HCT116 (cell line): ENCODE measurements around the gene ZMYND10. TPM values are rescaled to one million over a fixed set of nuclear protein-coding genes. Genes with fewer than 3 reads are reported as not detected.
A peak's percentile ranks its signal among the peaks of the same experiment; 100 is the strongest.

Experiments used
- ATAC-seq: fragments of 200-7000 bp; cut with Tn5 transposase; 2 replicates; pipeline ENCODE4 v1.9.1; 2020; ENCODE audit warnings: mild to moderate bottlenecking, moderate library complexity
- BruUV-seq: library from RNA; stranded (reverse); fragments of 400-500 nt; replicated peaks from 2 replicates; lab custom pipeline; 2021; lab: Mats Ljungman, UMichigan
- CTCF ChIA-PET: fragments of 300-600 bp; sonication (Branson Sonifier 250); formaldehyde crosslinking; loops from one replicate; lab custom pipeline; 2021; ENCODE audit warnings: antibody characterized with exemption; lab: Charles Lee
- POLR2A ChIA-PET: fragments of 300-600, 350-600 bp; sonication (Branson Sonifier 250); formaldehyde crosslinking; loops from one replicate; lab custom pipeline; 2021; ENCODE audit warnings: antibody characterized with exemption; lab: Charles Lee
- RAD21 ChIA-PET, 2 experiments: fragments of 300-600 bp; sonication (Branson Sonifier 250); formaldehyde crosslinking; loops; one replicate each; lab custom pipeline; 2023; ENCODE audit warnings: low total read pairs in 2 of 2; ENCODE audit not compliant: uncharacterized antibody in 2 of 2, unreplicated experiment in 2 of 2, low non-redundant PET in 1 of 2; lab: Charles Lee
- DNase-seq: peaks from one replicate; pipeline ENCODE4 v3.0.0-alpha.2; 2010; ENCODE audit warnings: low read depth, low spot score
- H2AFZ ChIP-seq: fragments of 200-600 bp; shearing (Covaris generic), sonication (generic); 2 replicates; pipeline ENCODE4 v1.6.1; 2017; ENCODE audit warnings: low read depth, mixed run types, mixed read lengths, antibody characterized with exemption, low read length; ENCODE audit not compliant: poor library complexity, severe bottlenecking
- H3K27ac ChIP-seq: 2 replicates; pipeline ENCODE4 v1.5.1; 2012; ENCODE audit warnings: low read depth, low read length
- H3K27me3 ChIP-seq: fragments of 200-600 bp; sonication (generic); 2 replicates; pipeline ENCODE4 v1.6.1; 2016; ENCODE audit warnings: mixed run types, low read length, mixed read lengths; ENCODE audit not compliant: insufficient read depth
- H3K36me3 ChIP-seq, 2 experiments: fragments of 200-500 bp in 1 of 2; fragments of 200-600 bp in 1 of 2; sonication (Bioruptor generic) in 1 of 2; sonication (generic) in 1 of 2; 2 replicates each; pipeline versions ENCODE4 v1.5.1 to v1.6.1; 2014 to 2016; ENCODE audit warnings: low read length in 2 of 2, inconsistent platforms in 1 of 2, mixed read lengths in 1 of 2, mixed run types in 1 of 2; ENCODE audit not compliant: insufficient read depth in 2 of 2, control insufficient read depth in 1 of 2
- H3K4me1 ChIP-seq, 2 experiments: fragments of 200-600 bp in 1 of 2; sonication (generic) in 1 of 2; 2 replicates each; pipeline versions ENCODE4 v1.5.1 to v1.6.1; 2012 to 2017; ENCODE audit warnings: low read length in 2 of 2, inconsistent platforms in 1 of 2, mild to moderate bottlenecking in 1 of 2, mixed read lengths in 1 of 2, mixed run types in 1 of 2, moderate library complexity in 1 of 2; ENCODE audit not compliant: insufficient read depth in 2 of 2, control insufficient read depth in 1 of 2
- H3K4me2 ChIP-seq: fragments of 200-600 bp; sonication (generic); 2 replicates; pipeline ENCODE4 v1.6.1; 2017; ENCODE audit warnings: mixed run types, low read length, mixed read lengths
- H3K4me3 ChIP-seq, 2 experiments: fragments of 200-600 bp in 1 of 2; sonication (generic) in 1 of 2; replicated peaks in 1 of 2; 2 replicates each; pipeline ENCODE4 v1.5.1; 2011 to 2016; ENCODE audit warnings: low read length in 2 of 2, control low read depth in 1 of 2, low read depth in 1 of 2, mild to moderate bottlenecking in 1 of 2, mixed read lengths in 1 of 2, mixed run types in 1 of 2
- H3K79me2 ChIP-seq: fragments of 200-600 bp; sonication (generic); 2 replicates; pipeline ENCODE4 v1.6.1; 2017; ENCODE audit warnings: mild to moderate bottlenecking, mixed run types, low read length, moderate library complexity, mixed read lengths; ENCODE audit not compliant: insufficient read depth
- H3K9ac ChIP-seq: fragments of 200-600 bp; sonication (generic); 2 replicates; pipeline ENCODE4 v1.6.1; 2016; ENCODE audit warnings: low read length, mixed read lengths
- H3K9me2 ChIP-seq: fragments of 200-600 bp; sonication (generic), shearing (Covaris generic); 2 replicates; pipeline ENCODE4 v1.6.1; 2017; ENCODE audit warnings: mixed run types, mild to moderate bottlenecking, moderate library complexity; ENCODE audit not compliant: insufficient read depth
- H3K9me3 ChIP-seq, 2 experiments: fragments of 200-500 bp in 1 of 2; fragments of 200-600 bp in 1 of 2; sonication (Bioruptor generic) in 1 of 2; sonication (generic) in 1 of 2; 2 replicates each; pipeline ENCODE4 v1.6.1; 2014 to 2017; ENCODE audit warnings: low read length in 2 of 2, mixed read lengths in 2 of 2, inconsistent platforms in 1 of 2, low read depth in 1 of 2, mild to moderate bottlenecking in 1 of 2, mixed run types in 1 of 2, moderate library complexity in 1 of 2; ENCODE audit not compliant: control insufficient read depth in 1 of 2, insufficient read depth in 1 of 2
- H4K20me1 ChIP-seq: fragments of 200-600 bp; sonication (generic), shearing (Covaris generic); 2 replicates; pipeline ENCODE4 v1.6.1; 2017; ENCODE audit warnings: mixed run types, mild to moderate bottlenecking, moderate library complexity; ENCODE audit not compliant: insufficient read depth
- CBX3 ChIP-seq: IDR thresholded peaks from 2 replicates; pipeline ENCODE4 v1.6.1; 2012; ENCODE audit warnings: low read depth
- JUND ChIP-seq: IDR thresholded peaks from 2 replicates; pipeline ENCODE4 v1.6.1; 2012
- POLR2AphosphoS5 ChIP-seq: IDR thresholded peaks from 2 replicates; pipeline ENCODE4 v1.6.1; 2011; ENCODE audit warnings: mild to moderate bottlenecking, low read depth, low read length, moderate library complexity
- SIN3A ChIP-seq: IDR thresholded peaks from 2 replicates; pipeline ENCODE4 v1.6.1; 2012; ENCODE audit warnings: low read depth
- SP1 ChIP-seq: IDR thresholded peaks from 2 replicates; pipeline ENCODE4 v1.6.1; 2012; ENCODE audit warnings: low read depth
- SRF ChIP-seq: IDR thresholded peaks from 2 replicates; pipeline ENCODE4 v1.6.1; 2012; ENCODE audit warnings: low read depth
- YY1 ChIP-seq: IDR thresholded peaks from 2 replicates; pipeline ENCODE4 v1.6.1; 2011; ENCODE audit warnings: low read length, low read depth, moderate library complexity, mild to moderate bottlenecking; ENCODE audit not compliant: insufficient replicate concordance; ENCODE audit errors: extremely low read depth
- ZBTB33 ChIP-seq: IDR thresholded peaks from 2 replicates; pipeline ENCODE4 v1.6.1; 2011; ENCODE audit warnings: mild to moderate bottlenecking, low read length, moderate library complexity; ENCODE audit not compliant: insufficient replicate concordance; ENCODE audit errors: extremely low read depth
- ZFX ChIP-seq: fragments of 450-650 bp; IDR thresholded peaks from 2 replicates; pipeline ENCODE4 v1.6.1; 2017
- intact Hi-C: fragments of 100-400 bp; cut with micrococcal nuclease; formaldehyde crosslinking; loops from 2 replicates; pipeline ENCODE4 v1.10.0; 2022
- total RNA-seq: library from RNA; stranded (reverse); gene quantifications from one replicate; pipeline ENCODE4 v1.2.1, GENCODE V29; 2021; ENCODE audit not compliant: unreplicated experiment
- TF ChIP-seq, protein P1 (sequence below), 3 experiments: fragments of 200-600 bp in 1 of 3; sonication (generic) in 1 of 3; IDR thresholded peaks in 2 of 3; conservative IDR thresholded peaks in 1 of 3; 2 replicates each; pipeline ENCODE4 v1.5.1; 2012 to 2017; ENCODE audit warnings: low read depth in 2 of 3, low read length in 2 of 3, antibody characterized with exemption in 1 of 3, borderline replicate concordance in 1 of 3, control low read depth in 1 of 3, mild to moderate bottlenecking in 1 of 3, mixed read lengths in 1 of 3, mixed run types in 1 of 3, moderate library complexity in 1 of 3; ENCODE audit not compliant: insufficient read depth in 1 of 3

Gene ZMYND10
- total RNA-seq, 1 experiment from 2014 or later = 3.3 TPM

- H3K36me3 ChIP-seq = peaks cover 27 to 41% of the 10 kb centered on the region in 2 experiments; a peak in 3 of 4 replicates
- TF ChIP-seq JUND (no peak), ZBTB33 (no peak), SIN3A (no peak), CBX3 (no peak), SRF (no peak), SP1 (no peak), ZFX (no peak), YY1 (no peak), POLR2AphosphoS5 (no peak)
- TF ChIP-seq, protein P1, sequence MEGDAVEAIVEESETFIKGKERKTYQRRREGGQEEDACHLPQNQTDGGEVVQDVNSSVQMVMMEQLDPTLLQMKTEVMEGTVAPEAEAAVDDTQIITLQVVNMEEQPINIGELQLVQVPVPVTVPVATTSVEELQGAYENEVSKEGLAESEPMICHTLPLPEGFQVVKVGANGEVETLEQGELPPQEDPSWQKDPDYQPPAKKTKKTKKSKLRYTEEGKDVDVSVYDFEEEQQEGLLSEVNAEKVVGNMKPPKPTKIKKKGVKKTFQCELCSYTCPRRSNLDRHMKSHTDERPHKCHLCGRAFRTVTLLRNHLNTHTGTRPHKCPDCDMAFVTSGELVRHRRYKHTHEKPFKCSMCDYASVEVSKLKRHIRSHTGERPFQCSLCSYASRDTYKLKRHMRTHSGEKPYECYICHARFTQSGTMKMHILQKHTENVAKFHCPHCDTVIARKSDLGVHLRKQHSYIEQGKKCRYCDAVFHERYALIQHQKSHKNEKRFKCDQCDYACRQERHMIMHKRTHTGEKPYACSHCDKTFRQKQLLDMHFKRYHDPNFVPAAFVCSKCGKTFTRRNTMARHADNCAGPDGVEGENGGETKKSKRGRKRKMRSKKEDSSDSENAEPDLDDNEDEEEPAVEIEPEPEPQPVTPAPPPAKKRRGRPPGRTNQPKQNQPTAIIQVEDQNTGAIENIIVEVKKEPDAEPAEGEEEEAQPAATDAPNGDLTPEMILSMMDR (IDR thresholded peaks at IDR 0.05 in 2 of 3, conservative IDR thresholded peaks at IDR 0.05 in 1 of 3; ENCODE audit: borderline replicate concordance in 1 of 3, insufficient read depth in 1 of 3, low read depth in 2 of 3, low read length in 2 of 3) = no peak
- ChIA-PET RAD21 (no interaction called here), POLR2A (no interaction called here), CTCF (no interaction called here)
- peaks cover 20 to 44% of the 10 kb centered on the region in 2 experiments for H3K4me1 ChIP-seq
- H3K79me2 ChIP-seq = peaks cover 79% of the 10 kb centered on the region
- intact Hi-C loops = no loop called here
- 0 out of 2 replicates have a peak overlapping the region, but pooled peaks have one; percentile 10 for H3K27ac ChIP-seq
- H3K9me2 ChIP-seq = no peaks in the 10 kb centered on the region
- no TSS peak for BruUV-seq
- DNase-seq = no peak
- H3K4me3 ChIP-seq = no peak overlapping the region
- no peak overlapping the region for H2AFZ ChIP-seq
- H3K27me3 ChIP-seq = no peaks in the 10 kb centered on the region
- H3K9me3 ChIP-seq = no peaks in the 10 kb centered on the region
- no peak overlapping the region for H3K9ac ChIP-seq
- H3K4me2 ChIP-seq = no peak overlapping the region
- ATAC-seq = no peak
- no peaks in the 10 kb centered on the region; the same call in 1 of the 2 replicates for H4K20me1 ChIP-seq
These were observed 11.0 kb downstream of the ZMYND10 start for GRCh38 chr3:50334339-50335075.
